Epidermal melanocyte (primary cell): Measurements from ENCODE around the gene NF2.

Experiments used
- DNase-seq: peaks from one replicate; pipeline ENCODE4 v3.0.0; 2011; ENCODE audit warnings: low spot score; ENCODE audit not compliant: insufficient read length

NF2 gene

DNA sequence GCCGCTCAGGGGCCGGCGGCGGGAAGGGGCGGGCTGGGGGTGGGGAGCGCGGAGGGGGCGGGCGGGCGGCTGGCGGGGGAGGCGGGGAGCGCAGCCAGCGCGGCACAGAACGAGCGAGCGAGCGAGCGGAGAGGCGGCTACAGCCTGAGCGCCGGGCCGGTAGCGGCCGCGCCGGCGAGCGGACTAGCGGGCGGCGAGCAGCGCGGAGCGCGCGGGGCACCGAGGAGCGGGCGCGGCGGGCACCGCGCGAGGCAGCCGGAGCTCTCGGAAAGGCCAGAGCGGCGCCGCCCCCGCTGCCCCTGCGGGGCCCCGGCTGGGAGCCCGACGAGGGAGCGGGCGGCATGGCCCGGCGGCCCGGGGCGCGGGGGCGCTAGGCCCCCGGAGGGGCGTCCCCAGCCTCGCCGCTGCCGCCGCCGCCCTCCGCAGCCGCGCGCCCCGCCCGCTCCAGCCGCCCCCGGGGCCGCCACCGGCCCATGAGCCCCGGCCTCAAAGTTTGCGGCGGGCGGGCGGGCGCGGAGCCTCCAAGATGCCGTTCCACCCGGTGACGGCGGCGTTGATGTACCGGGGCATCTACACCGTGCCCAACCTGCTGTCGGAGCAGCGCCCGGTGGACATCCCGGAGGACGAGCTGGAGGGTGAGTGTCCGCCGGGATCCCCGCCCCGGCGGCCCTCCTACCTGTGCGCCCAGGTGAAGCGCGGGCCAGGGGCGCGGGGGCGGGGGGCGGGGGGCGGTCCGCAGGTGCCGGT is 116.6 kb downstream of the NF2 start, which contains the start of gene CABP7:
Gene CABP7, plus strand, starts transcription at position 105 of the 747 bp plus-strand sequence. Its CDS starts 422 bp downstream, at position 527.
- DNase-seq, result no peak

DNA sequence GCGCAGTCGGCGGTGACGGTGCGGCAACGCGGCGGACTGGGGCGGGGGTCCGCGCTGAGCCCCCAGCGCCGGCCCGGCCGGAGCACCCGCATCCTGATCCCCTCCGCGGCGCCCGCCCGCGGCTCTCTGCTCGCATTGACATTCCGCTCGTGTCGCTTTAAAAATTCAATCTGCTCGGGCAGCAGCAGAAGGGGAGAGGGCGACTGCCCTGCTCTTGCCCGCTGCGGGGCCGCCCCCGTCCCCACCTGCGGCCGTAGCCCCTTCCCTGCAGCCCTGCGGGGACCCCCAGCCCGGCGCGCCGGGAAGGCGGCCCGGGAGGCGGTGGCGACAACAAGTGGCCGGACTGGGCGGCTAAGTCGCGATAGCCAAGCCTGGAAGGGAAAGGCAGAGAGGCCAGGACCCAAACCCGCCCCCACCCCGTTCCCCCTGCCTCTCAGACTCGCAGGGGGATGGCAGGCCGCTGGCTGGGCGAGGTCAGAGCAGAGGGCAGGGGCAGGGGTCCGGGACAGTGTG is 117.4 kb downstream of the NF2 start:
- DNase-seq, result no peak

DNA sequence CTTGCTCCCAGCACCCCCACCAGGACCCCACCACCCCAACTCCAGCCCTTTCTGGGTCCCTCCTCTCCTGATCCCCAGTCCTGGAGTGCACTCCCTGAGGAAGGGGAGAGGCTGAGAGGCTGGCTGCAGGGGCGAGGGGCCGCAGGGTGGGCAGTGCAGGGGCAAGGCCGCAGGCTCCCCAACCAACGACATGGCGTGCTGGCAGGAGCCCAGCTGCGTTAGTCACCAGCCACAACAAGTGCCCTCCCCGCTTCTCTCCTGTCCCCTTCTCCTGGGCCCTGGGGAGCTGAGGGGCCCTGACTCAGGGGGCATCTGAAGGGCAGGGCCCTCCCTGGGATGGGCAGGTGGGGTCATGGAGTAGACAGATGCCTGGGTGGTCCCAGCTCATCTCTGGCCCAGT is 118.7 kb downstream of the NF2 start:
- no peak for DNase-seq

DNA sequence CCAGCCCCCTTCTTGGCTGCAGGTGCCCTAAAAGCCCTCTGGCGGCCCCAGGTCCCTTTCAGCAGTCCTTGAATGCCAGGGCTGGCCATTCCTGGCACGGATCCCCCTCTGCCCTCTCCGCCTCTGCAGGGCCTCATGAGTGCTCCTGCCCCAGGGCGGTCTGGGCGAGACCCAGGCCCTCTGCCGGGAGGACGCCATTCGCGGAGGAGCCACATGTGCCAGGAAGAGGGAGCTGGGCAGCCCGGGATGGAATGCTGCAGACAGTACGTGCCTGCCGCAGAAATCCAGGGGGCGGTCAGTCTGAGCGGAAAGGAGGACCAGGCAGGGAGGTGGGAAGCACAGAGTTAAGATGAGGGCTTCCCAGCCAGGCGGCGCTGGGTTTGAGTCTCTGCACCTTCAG is 119.2 kb downstream of the NF2 start:
- no peak for DNase-seq

DNA sequence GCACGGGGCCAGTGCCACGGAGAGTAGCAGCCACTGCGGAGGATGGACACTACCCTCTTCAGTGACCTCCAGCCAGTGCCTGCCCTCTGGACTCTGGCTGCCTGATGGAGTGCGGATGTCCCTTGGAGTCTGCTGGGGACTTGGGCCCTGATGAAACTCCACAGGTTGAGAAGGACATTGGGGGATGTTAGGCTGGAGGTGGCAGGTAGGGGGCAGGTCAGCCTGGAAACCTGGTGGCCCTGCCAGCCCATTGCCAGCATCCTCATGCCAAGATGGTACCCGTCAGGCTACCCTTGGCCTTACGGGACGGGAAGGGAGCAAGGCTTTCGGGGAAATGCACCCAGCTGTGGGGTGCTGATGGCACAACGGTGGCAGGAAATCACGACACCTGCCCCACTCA is 120.3 kb downstream of the NF2 start:
- no peak for DNase-seq

DNA sequence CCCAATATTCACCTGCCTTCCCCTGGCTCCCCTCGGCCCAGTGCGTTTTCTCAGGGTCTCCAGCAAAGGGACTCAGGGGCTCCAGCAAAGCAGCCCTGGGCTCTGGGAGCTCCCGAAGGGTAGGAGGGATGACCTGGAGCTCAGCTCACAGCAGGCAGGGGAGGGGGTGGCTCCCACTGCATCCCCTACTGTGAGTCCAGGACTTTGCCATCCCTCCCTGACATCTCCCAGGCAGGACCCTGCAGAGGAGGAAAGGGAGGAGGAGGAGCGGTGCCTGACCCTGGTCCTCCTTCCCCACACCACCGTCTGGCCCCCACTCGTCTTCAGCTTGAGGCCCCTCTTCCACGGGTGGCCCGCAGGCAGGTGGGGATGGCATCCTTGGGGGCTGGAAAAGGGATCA is 121.4 kb downstream of the NF2 start:
- DNase-seq, result no peak

DNA sequence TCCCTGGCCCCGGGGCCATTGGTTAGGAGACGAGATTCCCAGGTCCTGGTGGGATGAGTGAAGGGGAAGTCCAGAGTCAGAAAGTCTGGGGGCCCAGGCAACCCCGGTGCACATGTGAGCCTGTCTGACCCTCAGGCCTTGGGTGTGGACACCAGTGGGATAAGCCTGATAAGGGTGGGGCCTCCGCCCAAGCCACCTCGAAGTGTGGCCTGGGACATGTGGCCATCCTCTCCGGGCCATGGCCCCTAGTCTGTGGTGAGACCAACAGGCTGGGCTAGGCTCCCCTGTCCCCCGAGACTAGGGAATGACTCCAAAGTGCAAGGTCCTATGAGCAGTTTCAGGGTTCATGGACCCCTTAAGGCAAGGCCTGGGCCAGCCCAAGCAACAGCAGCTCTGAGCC is 122.7 kb downstream of the NF2 start:
- DNase-seq, result no peak

DNA sequence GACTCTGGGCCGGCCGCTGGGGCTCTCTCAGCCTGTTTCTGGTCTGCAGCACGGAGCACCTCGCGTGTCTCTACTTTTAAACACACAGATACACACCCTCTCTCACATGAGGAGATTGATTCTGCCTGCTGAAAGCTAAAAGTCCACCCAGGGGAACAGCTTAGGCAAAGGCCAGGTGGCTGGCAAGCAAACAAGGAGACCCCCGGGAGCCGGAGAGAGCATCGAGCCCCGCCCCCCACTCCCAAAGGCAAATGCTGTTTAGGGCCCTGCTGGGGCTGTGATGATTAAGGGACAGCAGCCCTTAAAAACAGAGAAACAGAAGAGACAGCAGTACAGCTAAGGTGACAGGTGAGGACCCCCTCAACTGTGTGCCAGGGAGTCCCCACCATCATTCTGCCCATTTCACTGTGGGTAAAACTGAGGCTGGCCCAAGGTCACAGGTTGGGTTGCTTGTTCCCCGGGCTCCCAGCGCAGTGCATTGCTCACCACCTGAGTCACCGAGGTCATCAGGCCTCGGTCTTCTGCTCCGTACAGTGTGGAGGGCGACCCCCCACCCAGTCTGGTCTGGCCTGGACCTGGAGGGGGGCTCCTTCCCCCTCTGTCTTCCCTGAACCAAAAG is 123.2 kb downstream of the NF2 start:
- no peak for DNase-seq

DNA sequence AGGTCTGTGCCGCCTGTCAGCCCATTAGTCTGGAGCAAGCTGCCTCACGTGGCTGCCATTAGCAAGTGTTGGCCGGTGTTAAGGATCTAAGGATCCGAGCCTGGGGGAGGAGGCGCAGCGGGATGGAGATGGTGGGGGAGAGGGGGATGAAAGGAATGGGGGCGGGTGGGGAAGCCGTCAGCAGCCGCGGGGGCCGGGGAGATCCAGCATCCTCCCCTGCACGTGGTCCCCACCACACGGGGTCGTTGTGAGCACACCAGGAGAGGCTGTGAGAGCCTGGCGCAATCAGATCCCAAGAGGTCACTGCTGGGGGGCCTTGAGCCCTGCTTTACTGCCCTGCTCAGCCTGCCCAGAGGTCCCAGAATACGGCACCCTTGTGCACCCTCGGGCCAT is 123.7 kb downstream of the NF2 start:
- DNase-seq, result no peak

DNA sequence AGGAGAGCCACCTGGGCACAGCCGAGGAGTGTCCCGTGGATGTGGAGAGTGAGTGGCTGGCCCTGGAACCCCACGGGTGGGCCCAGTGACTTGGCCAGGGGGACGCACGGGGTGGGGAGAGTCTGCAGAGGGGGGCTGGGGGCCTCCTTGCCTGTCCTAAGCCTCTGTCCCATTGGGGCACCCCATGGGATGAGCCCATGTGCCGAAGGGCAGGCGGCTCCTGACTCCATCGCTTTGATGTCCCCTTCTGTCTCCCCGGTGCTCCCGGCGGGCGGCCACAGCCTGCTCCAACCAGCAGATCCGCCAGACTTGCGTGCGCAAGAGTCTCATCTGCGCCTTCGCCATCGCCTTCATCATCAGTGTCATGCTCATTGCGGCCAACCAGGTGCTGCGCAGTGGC is 125.7 kb downstream of the NF2 start:
- DNase-seq, result no peak

DNA sequence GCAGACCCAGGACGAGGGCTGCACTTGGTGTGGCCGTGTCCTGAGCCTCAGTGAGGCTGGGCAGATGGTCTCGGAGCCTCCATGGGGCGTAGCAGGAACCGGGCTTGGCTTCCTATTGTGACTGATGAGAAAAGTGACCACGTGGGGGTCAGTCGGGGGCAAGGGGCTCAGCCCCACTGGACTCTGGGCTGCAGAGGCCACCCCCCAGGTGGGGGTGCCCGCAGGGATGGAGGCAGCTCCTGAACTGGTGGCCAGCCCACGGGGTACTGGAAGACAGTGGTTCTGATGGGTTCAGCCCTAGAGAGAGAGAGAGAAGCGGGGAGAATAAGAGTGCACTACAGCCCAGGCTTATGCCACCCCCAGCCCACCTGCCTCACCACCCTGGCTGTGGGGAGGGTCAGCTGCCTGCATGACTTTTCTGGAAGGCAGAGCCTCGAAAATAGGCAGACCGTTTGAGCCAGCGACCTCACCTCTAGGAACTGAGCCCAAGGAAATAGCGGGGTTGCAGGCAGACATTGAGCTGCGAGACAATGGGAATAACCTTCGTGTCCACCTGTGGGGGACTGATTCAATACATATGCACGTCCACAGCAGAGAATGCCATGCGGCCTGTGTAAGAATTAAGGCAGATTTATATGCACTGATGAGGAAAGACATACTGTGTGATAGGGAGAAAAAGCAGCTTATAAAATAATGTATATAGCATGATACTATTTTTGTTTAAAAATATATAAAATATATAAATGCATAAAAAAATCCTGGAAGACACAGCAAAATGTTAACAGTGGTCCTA is 127.8 kb downstream of the NF2 start:
- DNase-seq, result no peak

DNA sequence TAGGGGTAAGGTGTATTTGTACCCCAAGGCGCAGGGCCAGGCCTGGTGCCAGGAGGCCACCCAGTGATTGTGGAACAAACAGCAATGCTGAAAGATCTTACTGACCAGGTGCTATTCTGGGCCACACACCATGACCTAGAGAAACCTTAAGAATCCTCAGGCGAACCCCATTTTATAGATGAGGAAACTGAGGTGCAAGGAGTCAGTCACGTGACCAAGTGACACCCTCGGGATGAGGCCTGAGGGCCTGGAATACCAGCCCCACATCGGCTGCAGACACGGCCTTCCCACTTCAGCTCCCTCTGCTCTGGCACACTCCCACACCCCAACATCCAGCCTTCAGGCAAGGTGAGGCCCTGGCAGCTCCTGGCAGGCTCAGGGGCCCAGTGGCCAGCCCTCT is 129.4 kb downstream of the NF2 start:
- DNase-seq, result no peak

DNA sequence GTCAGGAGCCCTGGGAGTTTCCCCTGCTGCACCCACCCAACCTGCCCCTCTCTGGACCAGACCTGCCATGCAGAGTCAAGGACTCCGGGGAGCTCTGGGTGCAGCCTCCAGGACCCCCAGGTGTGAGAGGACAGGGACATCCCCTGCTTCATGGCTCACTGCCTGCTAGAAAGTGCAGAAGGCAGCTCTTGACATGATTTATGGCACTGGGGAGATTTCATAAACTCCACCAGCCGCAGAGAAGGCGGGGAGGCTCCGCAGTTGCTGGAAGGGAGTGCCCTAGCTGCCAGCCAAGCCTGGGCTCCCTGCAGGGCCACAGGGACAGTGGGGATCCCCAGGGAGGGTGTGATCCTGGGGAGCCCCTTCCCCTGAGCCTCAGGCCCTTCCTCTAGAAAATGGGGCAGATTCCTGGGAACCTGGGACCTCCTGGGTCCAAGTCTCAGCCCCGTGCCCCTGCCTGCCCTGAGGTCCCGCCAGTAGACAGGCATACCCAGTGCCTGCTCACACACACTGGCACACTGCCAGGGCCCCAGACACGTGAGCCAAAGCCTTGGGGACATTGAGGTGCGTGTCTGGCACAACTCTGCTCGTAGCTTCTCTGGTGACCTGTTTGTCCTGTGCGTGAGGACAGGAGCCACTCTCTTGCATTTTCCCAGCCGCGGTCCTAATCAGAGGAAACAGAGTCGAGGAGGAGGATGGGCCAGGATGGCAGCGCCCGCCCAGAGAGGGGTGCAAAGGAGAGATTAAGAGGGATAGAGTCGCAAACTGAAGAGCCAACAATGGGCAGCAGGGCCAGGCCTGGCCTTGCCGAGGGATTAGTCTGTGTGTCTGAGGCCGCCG is 130.1 kb downstream of the NF2 start:
- DNase-seq, result no peak

DNA sequence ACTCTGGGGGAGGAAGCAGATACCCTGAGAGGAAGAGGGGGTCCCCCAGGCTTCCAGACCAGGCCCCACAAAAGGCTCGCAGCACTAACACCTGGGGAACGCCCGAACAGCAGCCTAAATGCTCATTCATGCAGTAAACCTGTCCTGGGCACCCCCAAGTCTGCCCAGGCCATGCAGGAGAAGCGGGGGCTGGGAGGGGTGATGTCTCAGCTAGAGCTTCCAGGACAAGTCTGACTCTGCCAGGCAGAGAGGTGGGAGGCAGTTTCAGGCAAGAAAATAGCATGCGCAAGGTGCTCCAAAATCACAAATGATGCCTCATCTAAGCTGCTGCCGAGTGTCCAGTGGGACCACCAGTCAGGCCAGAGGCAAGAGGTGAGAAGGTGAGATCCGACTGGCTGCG is 131.0 kb downstream of the NF2 start:
- no peak for DNase-seq

DNA sequence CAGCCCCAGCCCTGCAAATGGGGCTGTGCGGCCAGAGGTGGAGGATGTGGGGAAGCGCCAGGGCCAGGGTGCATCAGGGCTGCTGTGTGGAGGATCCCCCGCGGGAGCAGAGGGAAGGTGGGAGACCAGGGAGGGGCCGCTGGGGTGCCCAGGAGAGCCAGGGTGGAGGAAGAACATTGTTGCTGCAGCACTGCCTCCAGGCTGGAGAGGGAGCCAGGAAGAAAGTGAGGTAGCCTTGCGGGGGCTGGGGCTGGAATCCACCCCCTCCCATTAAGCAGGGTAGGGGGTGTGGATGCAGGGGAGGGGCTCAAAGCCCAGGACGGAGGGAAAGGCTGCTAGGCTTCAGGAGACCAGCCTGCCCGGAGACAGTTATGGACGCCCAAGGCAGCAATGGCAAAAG is 131.4 kb downstream of the NF2 start:
- DNase-seq, result no peak

DNA sequence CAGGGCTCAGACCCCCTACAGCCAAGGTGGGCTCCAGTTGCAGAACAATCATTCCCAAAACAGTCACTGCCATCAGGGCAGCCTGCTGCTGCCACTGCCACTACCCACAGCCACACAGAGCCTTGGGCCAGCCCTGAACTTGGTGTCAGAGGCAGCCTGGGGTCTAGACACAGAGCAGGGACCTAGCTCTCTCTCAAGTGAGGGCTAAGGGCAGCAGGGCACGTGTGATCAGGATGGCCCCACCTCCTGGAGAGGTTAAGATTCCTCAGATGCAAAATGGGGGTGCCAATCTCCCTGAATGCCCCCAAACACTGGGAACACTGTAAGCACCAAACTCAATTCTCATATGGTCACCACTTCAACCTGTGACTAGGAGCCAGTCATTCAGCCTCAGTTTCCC is 132.0 kb downstream of the NF2 start:
- no peak for DNase-seq

DNA sequence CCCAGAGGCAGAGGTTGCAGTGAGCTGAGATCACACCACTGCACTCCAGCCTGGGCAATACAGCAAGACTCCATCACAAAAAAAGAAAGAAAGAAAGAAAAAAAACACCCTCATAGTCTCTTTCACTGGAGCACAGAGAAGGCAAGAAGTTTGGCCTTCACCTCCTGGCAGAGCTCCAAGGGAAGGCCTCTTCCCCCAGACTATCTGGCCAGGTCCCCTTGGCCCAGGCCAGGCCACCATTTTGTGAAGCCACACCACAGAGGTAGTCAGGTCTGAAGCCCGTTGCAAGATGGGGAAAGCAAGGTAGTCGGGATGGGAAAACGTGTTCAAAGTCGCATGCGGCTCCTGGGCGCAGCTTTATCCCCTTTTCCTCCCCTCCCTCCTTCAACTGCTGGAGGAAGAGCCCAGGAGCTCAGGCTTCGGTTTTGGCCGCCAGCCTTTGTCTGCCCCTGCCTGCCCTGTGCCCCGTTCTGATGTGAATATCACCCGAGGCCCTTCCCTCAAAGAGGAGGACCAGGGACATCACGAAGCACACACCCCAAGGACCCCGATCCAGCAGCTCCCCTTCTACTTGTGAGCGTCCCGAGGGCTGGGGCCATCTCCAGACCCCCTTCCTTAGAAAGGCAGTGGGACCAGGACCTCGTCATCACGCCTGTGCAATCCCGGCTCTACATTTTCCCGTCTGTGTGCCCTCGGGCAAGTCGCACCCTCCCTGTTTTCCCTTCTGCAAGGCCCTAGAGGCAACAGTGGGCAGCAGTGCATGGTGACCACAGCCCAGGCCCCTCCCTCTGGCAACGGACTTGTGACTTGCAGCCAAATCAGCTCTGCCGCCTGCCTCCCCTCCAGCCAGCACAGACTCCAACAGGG is 134.1 kb downstream of the NF2 start:
- no peak for DNase-seq

DNA sequence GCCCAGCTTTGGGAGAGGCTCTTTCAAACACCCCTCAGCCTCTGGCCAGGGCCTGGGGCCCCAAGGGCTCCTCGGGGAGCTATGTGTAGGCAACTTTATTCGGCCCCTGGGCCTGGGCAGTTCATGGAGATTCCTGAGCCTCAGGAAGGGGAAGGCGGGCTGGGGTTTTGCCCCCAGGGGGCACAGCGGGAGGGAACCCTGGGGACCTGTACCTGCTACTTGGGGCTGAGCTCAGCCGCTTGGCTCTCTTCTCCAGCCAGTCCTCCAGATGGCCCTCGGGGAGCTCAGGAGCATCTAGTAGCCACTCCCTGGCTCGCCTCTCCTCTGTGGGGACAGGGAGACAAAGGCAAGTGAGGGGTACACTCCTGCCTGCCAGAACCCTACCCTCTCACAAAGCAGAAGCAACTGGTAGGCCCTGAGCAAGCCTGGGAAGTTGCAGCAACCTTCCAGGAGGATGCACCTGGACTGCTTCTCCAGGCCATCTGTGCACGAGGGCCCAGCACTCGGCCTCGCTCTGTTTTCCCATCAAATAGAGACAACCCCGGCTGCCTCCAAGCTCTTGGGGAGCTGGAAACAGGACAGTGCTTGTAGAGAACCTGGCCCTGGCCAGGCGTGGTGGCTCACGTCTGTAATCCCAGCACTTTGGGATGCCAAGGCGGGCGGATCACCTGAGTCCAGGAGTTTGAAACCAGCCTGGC is 134.8 kb downstream of the NF2 start:
- DNase-seq, result no peak

DNA sequence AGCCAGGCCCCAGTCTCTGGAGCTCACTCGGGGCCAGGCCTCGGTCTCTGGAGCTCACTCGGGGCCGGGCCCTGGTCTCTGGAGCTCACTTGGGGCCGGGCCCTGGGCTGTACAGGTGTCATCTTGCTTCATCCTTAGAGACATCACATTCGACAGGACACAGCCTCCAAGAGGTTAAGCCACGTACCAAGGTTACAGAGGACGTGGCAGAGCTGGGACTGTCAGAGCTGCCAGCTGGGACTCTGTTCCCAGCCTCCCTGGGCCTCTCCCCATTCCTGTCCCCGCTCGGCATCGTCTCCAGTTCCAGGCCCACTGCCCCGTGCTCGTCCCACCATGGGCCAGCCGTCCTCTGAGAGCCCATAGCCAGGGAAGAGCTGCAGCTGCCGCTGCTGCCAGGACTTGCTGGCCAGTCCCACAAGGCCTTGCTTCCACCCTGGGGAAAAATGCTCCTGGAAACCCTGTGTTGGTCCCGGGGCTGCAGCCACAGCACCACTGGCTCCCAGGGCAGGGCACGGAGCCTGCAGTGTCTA is 136.0 kb downstream of the NF2 start:
- no peak for DNase-seq

DNA sequence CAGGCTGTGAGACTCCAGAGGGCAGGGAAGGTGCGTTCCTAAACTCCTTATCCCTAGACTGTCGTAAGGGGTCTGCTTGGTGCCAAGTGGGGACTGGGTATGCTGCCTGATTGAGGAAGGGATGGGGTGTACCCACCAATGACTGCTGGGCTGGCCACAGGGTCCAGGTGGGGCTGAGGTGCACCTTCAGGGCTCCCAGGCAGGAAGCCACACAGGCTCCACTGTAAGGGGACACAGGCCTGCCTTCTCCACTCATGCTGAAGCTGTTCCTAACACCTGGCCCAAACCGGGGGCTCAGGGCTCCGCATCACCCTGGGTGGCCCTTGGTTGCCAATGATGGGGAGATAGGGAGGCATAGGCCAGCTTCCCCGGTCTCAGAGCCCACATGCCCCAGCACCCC is 136.8 kb downstream of the NF2 start:
- DNase-seq, result no peak
